ENCODE data around the gene GABRB1.

The GABRB1 gene

GRCh38 chr4:47194036-47194737 is 162.8 kb downstream of the GABRB1 start:
- TF ChIP-seq CTCF (IDR thresholded peaks at IDR 0.05) = no peak
- no peak overlapping the region for H3K9ac ChIP-seq
- no peak overlapping the region for H3K4me3 ChIP-seq (ENCODE audit: low read depth, low read length)
- H3K4me2 ChIP-seq (ENCODE audit: low read length) = no peak overlapping the region
- no peak overlapping the region for H3K27ac ChIP-seq
- H3K79me2 ChIP-seq = no peaks in the 10 kb centered on the region
- H3K4me1 ChIP-seq = no peaks in the 10 kb centered on the region
- no peaks in the 10 kb centered on the region for H3K9me3 ChIP-seq (ENCODE audit: control insufficient read depth, low read length)
- no peaks in the 10 kb centered on the region for H3K27me3 ChIP-seq (ENCODE audit: control insufficient read depth, insufficient read depth, low read length)
- H3K36me3 ChIP-seq (ENCODE audit: control insufficient read depth, insufficient read depth, low read length) = no peaks in the 10 kb centered on the region
- H2AFZ ChIP-seq = no peak overlapping the region

GRCh38 chr4:47195706-47196105 is 164.3 kb downstream of the GABRB1 start:
- TF ChIP-seq CTCF (IDR thresholded peaks at IDR 0.05) = no peak
- Histone ChIP-seq H3K4me1 (no peaks in the 10 kb centered on the region), H3K4me3 (ENCODE audit: low read depth, low read length) (no peak overlapping the region), H3K27ac (no peak overlapping the region), H3K4me2 (ENCODE audit: low read length) (no peak overlapping the region), H3K79me2 (no peaks in the 10 kb centered on the region), H3K36me3 (ENCODE audit: control insufficient read depth, insufficient read depth, low read length) (no peaks in the 10 kb centered on the region), H2AFZ (no peak overlapping the region), H3K9me3 (ENCODE audit: control insufficient read depth, low read length) (no peaks in the 10 kb centered on the region), H3K27me3 (ENCODE audit: control insufficient read depth, insufficient read depth, low read length) (no peaks in the 10 kb centered on the region), H3K9ac (no peak overlapping the region)

- H2AFZ ChIP-seq = no peak overlapping the region
- H3K4me1 ChIP-seq = no peaks in the 10 kb centered on the region
- H3K4me2 ChIP-seq (ENCODE audit: low read length) = no peak overlapping the region
- H3K79me2 ChIP-seq = no peaks in the 10 kb centered on the region
- no peaks in the 10 kb centered on the region for H3K36me3 ChIP-seq (ENCODE audit: control insufficient read depth, insufficient read depth, low read length)
- H3K9me3 ChIP-seq (ENCODE audit: control insufficient read depth, low read length) = no peaks in the 10 kb centered on the region
- H3K27ac ChIP-seq = no peak overlapping the region
- H3K4me3 ChIP-seq (ENCODE audit: low read depth, low read length) = no peak overlapping the region
- no peak overlapping the region for H3K9ac ChIP-seq
- no peaks in the 10 kb centered on the region for H3K27me3 ChIP-seq (ENCODE audit: control insufficient read depth, insufficient read depth, low read length)
- no peak for TF ChIP-seq CTCF (IDR thresholded peaks at IDR 0.05)
Observed at GRCh38 chr4:47198791-47199190, 167.4 kb downstream of the GABRB1 start.

- Histone ChIP-seq H3K36me3 (ENCODE audit: control insufficient read depth, insufficient read depth, low read length) (no peaks in the 10 kb centered on the region), H2AFZ (no peak overlapping the region), H3K27me3 (ENCODE audit: control insufficient read depth, insufficient read depth, low read length) (no peaks in the 10 kb centered on the region), H3K4me1 (no peaks in the 10 kb centered on the region), H3K27ac (no peak overlapping the region), H3K79me2 (no peaks in the 10 kb centered on the region), H3K9ac (no peak overlapping the region), H3K4me2 (ENCODE audit: low read length) (no peak overlapping the region), H3K9me3 (ENCODE audit: control insufficient read depth, low read length) (no peaks in the 10 kb centered on the region), H3K4me3 (ENCODE audit: low read depth, low read length) (no peak overlapping the region)
- no peak for TF ChIP-seq CTCF (IDR thresholded peaks at IDR 0.05)
Observed at GRCh38 chr4:47203593-47203992, 172.2 kb downstream of the GABRB1 start.

- Histone ChIP-seq H3K4me2 (ENCODE audit: low read length) (no peak overlapping the region), H3K27me3 (ENCODE audit: control insufficient read depth, insufficient read depth, low read length) (no peaks in the 10 kb centered on the region), H3K9ac (no peak overlapping the region), H3K9me3 (ENCODE audit: control insufficient read depth, low read length) (no peaks in the 10 kb centered on the region), H3K79me2 (no peaks in the 10 kb centered on the region), H2AFZ (no peak overlapping the region), H3K36me3 (ENCODE audit: control insufficient read depth, insufficient read depth, low read length) (no peaks in the 10 kb centered on the region), H3K4me3 (ENCODE audit: low read depth, low read length) (no peak overlapping the region), H3K27ac (no peak overlapping the region), H3K4me1 (no peaks in the 10 kb centered on the region)
- no peak for TF ChIP-seq CTCF (IDR thresholded peaks at IDR 0.05)
Observed at GRCh38 chr4:47207555-47207954, 176.2 kb downstream of the GABRB1 start.
